HG03103 (cell line): ENCODE results near the gene TRPV5.
"Not testable (repeated sequence)": the region's sequence is repeated elsewhere in the genome, so short reads cannot be mapped to it uniquely, and the experiment has no call there.

Source experiments
- ATAC-seq: cut with Tn5 transposase; IDR thresholded peaks from one replicate; pipeline ENCODE4 v1.9.1; 2021; ENCODE audit warnings: low read depth; ENCODE audit not compliant: unreplicated experiment

Gene TRPV5

DNA sequence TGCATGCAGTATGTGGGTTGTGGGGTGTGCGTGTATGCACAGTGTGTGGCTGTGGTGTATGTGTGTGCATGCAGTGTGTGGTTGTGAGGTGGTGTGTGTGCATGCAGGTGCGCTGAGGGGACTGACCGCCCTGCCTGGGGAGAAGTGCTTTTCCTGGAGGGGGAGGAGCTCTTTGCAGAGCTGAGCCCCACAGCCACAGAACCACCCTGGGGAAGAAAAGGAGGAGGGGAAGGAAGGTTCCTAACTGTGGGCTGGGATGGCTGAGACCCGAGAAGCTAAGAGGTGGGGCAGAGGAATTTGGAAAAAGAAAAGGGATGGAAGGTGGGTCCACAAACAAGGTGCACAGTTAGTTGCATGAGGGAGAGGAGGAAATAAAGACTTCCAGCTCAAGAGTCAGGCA lies at the start of gene TRPV5:
TSS of gene TRPV5 (minus strand) at position 123 of the 400 bp plus-strand sequence. CDS start 287 bp downstream, outside the sequence.
- no peak for ATAC-seq

DNA sequence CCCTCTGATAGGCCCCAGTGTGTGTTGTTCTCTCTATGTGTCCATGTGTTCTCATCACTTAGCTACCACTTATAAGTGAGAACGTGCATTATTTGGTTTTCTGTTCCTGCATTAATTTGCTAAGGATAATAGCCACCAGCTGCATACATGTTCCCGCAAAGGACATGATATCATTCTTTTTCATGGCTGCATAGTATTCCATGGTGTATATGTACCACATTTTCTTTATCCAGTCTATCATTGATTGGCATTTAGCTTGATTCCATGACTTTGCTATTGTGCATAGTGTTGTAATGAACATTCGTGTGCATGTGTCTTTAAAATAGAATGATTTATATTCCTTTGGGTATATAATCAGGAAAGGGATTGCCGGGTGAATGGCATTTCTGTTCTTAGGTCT lies 44.9 kb upstream of the TRPV5 start:
- not testable (repeated sequence) for ATAC-seq

DNA sequence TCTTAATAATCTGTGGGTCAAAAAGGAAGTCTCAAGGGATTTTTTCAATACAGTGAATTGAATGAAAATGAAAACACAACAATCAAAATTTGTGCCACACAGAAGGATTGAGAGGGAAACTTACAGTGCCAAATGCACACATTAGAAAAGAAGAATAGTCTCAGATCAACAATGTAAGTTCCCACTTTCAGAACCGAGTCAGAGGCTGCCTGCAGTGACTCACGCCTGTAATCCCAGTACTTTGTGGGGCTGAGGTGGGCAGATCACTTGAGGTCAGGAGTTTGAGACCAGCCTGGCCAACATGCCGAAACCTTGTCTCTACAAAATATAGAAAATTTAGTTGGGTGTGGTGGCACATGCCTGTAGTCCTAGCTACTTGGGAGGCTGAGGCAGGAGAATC lies 41.1 kb upstream of the TRPV5 start:
- ATAC-seq: no peak

DNA sequence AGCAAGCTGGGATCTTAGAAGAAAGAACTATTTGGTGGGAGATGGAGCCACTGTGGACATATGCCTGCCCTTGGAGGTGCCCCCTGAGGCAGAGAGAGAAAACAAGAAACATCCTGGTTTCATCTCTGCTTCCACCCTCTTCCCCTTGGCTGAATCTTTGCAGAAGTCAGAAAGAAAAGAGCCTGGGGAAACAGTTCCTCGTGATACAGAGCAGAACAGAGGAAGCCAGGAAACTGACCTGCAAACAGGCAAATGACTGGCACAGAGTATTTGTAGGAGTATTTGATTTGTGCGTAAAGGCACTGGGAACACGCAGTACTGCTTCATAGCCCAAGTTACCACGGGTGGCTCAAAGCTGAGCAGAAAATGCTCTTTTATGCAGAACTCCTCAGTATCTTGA lies 35.6 kb upstream of the TRPV5 start:
- ATAC-seq: no peak

DNA sequence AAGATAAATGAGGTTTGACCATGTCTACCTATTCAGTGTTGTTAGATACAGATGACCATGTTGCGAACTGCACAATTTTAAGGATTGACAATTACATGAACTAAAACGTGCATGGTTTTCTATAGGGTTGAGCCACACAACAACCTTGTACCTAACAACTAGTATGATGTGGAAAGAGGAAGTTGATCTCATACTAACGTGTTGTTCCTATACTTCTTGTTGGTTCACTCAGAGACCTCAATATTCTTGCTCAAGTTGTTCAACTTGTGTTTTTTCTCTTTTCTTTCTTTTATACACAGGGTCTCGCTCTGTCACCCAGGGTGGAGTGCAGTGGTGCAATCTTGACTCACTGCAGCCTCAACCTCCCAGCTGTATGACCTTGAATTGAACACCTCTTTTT lies 34.7 kb upstream of the TRPV5 start:
- ATAC-seq: no peak

DNA sequence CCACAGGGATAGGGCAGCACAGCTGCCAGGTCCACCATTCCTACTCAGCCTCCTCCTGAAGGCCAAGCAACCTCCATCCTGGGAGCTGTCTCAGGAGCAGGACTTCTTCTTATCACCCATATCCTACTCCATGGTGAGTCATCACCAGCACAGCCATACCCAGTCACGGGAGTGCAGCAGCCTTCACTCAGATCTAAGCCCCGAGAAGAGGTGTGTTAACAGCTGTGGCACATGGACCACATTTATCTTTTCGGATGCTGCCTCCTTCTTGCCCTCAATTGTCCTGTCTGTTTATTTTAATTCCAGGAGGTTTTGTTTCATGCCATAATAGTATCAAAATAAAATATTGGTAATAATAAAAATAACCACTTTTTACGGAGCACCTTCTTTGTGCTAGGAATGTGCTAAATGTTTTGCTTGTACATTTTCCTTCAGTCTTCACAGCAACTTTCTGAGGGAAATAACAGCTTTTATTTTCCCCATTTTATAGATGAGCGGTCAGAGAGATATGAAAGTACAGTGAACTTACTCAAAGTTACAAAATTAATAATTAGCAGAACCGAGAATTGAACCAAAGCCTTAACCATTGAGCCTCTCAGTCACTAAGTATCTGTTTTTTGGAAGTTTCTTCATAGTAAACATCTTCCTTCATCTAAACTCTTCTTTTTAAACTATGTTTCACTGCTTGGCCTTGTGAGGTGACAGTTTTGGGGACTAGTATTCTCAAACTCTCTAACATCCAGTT lies 31.1 kb upstream of the TRPV5 start:
- ATAC-seq: no peak

DNA sequence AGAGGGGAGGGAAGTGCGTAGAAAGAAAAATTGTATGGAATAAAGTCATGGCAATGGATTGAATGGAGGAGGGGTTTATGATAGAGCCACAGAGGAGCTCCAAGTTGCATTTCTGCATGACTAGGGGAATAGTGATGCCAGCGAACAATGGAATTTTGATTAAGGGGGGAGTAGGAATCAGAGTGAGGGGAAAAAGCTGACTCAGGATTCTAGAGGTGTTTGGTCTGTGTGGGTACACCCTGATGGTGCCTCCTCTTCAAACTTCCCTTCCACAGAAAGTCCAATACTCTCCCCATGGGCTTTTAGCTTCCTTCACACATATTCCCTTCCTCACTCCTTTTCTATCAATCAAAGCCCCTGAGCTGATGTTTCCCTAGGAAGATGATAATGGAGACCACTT lies 30.4 kb upstream of the TRPV5 start:
- ATAC-seq: no peak

DNA sequence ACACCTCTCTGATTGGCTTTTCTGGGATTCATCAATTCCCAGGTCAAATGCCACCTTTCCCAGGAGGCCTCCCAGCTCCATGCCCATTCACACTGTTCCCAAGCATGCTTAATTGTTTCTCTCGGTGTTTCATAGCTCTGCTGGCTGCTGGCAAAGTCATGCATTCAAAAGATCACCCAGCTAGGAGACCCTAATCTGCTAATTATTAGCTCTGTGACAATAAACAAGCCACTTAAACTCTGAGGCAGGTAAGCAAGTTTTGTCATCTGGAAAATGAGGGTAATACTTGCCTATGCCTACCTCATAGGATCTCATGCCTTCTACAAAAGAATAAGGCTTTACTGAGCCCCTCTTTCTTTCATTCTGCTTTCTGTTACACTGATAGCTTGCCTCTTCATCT lies 29.4 kb upstream of the TRPV5 start:
- ATAC-seq: no peak

DNA sequence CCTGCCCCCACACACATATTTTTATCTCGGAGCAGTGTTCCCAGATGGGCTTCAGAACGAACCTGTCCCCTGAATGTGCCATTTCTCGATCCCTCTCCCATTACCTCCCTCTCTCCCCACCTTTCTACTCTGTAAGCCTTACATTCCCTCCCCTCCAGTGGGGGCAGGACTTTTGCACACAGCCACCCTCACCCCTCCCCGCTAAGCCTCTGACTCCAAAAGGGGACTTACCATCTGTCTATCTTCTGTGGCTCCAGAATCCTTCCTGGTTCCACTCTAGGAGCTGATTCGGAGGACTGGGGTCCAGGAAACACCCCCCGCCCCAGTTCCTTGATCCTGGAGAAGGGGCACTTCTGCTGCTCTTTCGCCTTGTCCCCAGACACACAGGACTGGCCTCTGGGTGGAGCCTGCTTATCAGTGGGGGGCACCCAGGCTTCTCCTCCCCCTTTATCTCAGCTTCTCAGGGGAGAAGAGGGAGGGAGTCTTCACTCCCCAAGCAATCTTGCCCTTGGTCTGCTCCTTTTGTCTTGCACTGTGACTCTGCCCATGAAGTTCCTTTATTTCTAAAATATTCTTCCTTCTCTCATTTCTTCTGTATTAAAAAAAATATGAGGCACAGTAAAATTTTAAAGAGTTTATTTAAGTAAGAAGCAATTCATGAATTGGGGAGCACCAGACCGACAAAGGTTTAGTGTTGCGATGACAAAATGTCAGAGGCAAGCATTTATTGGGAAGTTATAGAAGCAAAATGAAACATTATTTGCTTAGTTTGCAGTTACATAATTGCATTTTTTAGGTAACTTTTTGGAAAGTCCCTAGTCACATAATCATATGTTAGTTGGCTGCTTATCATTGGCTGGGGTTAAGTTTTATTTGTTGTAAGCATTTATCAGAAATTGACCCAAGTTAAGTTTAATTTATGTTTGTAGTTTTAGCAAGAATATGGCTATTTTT lies 28.7 kb upstream of the TRPV5 start, which contains the start of gene KEL:
TSS of gene KEL (minus strand) at position 391 of the 954 bp plus-strand sequence. CDS start at position 234, 157 bp downstream.
- no peak for ATAC-seq

DNA sequence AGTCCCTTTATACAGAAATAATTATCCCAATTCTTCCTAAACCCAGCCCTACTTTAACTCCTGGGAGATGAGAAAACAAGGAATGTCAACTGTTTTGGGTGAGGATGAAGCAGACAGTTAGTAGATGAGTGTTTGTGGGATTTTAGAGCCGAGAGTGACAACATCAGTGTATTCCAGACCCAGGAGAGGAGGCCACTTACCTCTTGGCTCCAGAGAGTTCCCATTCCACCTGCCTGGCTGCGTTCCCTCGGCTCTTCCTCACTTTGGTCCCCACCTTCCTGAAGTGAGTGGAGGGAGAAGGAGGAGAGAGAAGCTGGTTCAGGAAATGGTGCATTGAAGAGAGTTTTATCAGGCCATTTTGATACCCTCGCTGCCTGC lies 28.0 kb upstream of the TRPV5 start:
- no peak for ATAC-seq

DNA sequence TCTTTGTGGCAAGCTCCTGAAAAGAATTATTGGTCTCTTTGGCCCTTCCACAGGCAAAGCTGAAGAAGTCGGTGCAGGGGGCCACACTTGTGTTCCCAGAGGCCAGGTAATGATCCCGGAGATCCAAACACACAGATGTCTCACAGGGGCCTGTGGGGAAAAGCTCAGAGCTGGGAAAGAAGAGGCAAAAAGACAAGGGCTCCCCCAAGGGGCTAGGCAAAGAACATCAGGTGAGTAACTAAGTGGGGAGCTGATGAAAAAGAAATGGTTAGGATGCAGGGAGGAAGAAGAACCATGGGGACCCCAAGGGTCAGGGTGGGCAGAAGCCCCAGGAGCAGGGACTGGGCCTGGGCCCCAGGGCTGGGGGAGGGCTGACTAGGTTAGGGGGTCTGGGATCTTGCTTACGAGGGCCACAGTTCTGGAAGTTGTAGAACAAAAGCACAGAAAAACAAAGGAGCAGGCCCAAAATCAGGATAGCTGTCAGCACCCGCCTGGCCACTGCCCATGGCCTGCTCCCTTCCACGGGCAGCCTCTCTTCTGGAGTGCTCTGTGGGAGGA lies 27.5 kb upstream of the TRPV5 start:
- ATAC-seq: no peak

DNA sequence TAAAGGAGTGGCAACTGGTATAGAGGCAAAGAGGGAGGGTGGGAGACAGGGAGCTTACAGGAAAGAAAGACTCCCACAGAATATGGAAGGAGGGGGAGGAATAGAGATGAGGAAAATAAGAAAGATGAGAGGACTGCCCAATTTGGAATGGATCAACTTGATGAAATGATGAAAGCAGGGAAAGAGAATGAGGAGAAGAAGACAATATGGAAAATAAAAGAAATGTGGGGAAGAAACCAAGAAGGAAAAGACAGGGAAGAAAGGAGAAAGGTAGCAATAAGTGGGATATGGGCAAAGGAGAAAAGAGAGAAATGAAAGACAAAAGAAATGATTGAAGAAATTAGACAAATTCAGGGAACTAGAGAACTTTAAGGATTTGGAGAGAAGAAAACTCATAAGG lies 25.7 kb upstream of the TRPV5 start:
- no peak for ATAC-seq

DNA sequence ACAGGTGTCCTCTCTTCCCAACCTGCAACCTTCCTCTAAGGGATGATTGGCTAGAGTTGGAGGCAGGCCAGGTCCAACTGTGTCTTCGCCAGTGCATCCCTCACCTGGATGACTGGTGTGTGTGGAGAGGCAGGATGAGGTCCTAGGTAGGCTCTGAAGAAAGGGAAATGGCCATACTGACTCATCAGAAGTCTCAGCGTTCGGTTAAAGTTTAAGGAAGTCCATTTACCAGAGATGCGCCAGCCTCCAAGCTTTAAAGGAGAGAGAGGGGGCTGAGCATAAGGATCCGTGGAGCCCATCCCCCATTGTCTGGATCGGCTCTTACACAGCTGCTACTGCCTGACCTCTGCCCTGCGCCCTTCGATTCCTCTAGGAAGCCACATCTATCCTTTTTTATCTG lies 24.2 kb upstream of the TRPV5 start:
- no peak for ATAC-seq

DNA sequence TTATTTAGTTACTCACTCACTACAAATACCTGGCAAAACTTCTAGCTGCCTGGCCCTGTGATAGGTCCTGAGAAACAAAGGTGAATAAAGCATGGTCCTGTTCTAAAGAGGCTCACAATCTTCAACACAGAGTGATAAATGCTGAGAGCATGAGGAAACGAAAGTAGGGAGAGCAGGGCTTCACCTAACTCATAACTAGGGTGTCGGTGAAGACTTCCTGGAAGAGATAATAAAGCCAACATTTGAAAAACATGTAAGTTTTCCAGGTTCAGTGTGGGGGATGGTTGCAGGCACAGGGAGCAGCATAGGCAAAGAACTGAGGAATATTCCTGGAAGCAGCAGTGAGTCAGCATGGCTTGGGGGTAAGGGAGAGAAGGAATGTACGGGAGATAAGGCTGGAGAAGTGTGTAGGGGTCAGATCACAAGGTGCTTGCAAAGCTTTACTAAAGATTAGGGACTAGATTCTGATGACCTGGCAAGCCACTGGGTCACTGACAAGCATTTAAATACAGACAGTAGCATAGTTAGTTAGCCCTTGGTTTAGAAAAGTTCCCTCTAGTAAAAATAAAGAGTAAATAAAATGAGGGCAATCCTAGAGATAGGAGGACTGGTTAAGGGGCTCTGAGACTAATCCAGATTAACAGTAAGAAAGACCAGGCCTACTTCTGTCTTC lies 23.5 kb upstream of the TRPV5 start:
- ATAC-seq: no peak

DNA sequence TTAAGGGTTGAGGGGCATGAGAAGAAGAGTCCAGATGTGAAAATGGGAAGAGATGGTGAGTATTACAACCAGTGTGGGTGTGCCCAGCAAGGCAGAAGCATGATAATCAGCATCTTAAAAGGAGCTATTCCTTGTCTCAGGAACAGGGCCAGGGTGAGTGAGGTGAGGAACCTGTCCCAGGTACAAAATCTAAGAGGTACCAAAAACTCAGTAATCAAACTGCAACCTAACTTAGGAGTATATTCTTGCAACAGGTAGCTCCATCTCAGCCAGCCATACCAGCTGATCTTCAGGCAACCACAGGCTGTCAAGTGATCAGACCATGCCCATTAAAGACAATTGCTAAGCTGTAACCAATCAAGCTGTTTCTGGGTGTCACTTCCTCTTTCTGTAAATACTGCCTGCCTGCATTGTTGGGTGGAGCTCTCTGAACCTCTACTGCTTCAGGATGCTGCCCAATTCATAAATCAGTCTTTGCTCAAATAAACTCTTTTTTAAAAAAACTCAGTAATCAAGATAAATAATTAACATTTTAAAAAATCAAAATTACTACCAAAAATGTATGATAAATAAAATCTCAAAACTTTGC lies 21.2 kb upstream of the TRPV5 start:
- ATAC-seq: peak; percentile 78

DNA sequence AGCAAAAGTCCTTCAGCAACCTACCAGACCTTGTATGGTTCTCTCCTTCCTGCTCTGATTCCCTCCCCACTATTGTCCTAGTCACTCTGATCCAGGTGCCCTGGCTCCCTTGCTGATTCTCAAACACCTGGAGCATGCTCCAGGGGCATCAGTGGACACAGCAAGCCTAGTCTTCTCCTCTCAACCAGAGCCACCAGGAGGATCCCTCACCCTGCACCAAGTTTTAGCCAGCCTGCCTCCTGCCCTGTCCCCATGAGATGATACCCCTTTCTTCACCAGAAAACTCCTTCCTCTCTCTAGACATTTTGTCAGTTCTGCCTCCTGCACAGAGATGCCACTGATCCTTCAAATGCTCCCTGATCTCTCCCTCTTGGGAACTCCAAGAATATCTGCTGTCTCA lies 16.7 kb upstream of the TRPV5 start:
- ATAC-seq: no peak

DNA sequence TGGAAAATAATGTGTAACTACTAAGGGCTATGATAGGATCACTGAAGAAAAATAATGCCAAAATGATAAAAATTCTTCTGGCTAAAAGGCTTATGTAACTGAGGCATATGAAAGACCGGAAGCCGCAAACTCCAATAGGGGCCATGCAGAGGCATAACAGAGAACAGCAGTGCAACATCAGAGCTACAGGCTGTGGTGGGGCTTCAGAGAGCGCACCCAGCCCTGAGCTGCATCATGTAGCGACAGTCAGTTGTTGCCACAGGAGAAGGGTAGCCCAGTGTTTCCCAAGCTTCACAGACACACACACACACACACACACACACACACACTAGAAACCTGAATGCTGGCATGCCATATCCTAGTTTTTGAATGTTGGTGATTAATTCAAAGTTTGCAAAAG lies 15.1 kb upstream of the TRPV5 start:
- no peak for ATAC-seq

DNA sequence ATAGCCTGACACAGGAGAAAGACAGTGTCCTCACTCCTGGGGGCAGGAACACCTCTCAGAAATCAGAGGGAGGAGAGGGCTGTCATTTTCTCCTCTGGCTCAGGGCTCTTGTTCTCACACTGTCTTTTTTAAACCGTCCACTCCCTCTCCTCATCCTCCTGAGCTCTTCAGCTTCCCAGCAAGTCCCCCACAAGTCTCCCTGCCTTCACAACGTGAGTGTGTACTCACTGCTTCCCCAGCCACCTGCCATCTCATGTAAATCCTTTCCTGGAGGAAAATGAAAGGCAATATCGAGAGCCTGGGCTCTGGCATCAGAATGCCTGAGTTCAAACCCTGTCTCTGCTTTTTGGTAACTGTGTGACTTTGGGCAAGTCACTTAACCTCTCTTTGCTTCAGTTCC lies 11.5 kb upstream of the TRPV5 start:
- ATAC-seq: no peak

DNA sequence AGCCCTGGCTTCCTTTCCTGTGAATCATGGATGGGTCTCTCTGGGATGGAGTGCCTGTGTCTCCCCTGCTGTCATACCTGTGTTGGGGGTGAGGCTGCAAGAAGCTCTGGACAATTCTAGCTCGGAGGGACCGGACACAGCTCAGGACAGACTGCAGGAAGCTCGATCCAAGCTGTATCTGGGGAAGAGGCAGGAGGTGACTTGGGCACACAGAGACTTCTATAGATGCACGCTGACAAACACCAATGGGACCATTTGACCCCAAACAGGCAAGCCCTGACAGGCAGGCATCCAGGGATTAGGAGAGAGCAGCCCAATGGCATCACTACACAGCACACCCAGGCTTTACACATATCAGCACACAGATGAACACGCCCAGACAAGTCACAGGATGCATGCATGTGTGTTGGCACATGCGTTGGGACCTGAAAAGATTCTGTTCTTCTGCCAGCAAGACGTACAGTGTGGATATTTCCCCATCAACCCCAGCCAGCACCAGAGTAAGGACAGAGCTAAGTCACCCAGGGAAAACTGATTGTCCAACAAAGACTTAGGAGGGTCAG lies 10.2 kb upstream of the TRPV5 start:
- no peak for ATAC-seq

DNA sequence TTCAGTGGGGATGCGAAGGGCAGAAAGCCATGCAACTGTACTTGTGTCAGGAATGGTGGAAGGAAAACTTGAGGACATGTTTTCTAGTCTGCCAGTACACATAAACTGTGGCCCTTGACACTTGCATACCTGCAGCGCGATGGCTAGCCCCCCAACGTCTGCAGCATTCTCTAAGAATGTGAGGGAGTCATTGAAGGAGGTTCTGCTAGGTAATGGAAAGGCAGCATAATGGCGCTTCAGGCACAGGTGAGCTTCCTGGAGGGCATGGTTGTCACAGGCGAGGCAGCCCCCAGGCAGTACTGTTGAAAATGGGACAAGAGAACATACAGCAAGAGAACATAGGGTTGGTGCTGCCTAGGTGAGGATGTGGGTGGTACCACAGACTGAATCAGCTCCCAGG lies 9.2 kb upstream of the TRPV5 start:
- ATAC-seq: no peak
